ENCODE results near the gene PRUNE2. TPM values are rescaled to one million over a fixed set of nuclear protein-coding genes. Genes with fewer than 3 reads are reported as not detected.

PRUNE2 gene
- total RNA-seq, 4 donors from 2014 or later, result 4.1 to 13.1 (median 5.4) TPM

DNA sequence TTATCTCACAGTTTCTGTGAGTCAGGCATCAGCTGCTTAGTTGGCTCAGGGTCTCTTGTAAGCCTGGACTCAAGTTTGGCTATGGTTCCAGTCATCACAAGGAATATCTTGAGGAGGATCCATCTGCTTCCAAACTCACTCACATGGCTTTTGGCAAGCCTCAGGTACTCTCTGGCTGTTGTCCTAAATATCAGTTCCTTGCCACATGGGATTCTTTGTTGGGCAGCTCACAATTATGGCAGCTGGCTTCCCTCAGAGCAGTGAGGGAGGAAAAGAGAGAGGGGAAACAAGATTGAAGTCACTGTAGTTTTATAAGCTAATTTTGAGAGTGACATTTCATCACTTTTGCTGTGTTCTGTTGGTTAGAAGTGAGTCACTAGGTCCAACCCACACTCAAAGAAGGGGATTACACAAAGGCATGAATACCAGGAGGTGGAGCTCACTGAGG lies 302.4 kb downstream of the PRUNE2 start:
- intact Hi-C loops (cut with DNase I; ENCODE audit: low total_unique reads), result no loop called here
- no peak overlapping the region for H3K4me3 ChIP-seq (ENCODE audit: low read depth, poor library complexity, severe bottlenecking)
- TF ChIP-seq, protein P1, sequence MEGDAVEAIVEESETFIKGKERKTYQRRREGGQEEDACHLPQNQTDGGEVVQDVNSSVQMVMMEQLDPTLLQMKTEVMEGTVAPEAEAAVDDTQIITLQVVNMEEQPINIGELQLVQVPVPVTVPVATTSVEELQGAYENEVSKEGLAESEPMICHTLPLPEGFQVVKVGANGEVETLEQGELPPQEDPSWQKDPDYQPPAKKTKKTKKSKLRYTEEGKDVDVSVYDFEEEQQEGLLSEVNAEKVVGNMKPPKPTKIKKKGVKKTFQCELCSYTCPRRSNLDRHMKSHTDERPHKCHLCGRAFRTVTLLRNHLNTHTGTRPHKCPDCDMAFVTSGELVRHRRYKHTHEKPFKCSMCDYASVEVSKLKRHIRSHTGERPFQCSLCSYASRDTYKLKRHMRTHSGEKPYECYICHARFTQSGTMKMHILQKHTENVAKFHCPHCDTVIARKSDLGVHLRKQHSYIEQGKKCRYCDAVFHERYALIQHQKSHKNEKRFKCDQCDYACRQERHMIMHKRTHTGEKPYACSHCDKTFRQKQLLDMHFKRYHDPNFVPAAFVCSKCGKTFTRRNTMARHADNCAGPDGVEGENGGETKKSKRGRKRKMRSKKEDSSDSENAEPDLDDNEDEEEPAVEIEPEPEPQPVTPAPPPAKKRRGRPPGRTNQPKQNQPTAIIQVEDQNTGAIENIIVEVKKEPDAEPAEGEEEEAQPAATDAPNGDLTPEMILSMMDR (IDR thresholded peaks at IDR 0.05), result no peak
- no peak for TF ChIP-seq POLR2A (IDR thresholded peaks at IDR 0.05)
- no peak for DNase-seq (ENCODE audit: low spot score in 2 of 2)

DNA sequence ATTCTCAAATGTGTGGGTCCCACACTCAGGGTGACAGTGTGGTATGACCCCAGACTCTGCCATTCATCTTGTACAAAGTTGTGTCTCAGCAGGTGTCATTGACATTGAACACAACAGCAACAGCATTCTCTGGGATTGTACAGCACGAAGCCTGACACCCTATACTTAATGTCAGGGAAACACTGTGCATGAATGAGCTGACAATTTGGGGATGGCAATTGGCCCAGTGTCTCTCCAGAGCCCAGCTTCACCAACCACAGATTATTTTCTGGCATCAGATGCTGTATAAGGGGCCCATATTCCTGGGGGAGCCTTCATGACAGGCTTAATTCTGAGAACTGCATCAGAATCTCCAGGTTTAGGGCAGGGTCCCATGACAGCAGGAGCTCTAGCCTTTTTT lies 303.7 kb downstream of the PRUNE2 start:
- intact Hi-C loops (cut with DNase I; ENCODE audit: low total_unique reads), result no loop called here
- DNase-seq (ENCODE audit: low spot score in 2 of 2), result no peak
- no peak for TF ChIP-seq POLR2A (IDR thresholded peaks at IDR 0.05)
- TF ChIP-seq, protein P1 (IDR thresholded peaks at IDR 0.05), result no peak
- WGBS, 2 donors, result 85 to 86% methylated on average over 1 of the region's 1 CpG
- H3K4me3 ChIP-seq (ENCODE audit: low read depth, poor library complexity, severe bottlenecking), result no peak overlapping the region

DNA sequence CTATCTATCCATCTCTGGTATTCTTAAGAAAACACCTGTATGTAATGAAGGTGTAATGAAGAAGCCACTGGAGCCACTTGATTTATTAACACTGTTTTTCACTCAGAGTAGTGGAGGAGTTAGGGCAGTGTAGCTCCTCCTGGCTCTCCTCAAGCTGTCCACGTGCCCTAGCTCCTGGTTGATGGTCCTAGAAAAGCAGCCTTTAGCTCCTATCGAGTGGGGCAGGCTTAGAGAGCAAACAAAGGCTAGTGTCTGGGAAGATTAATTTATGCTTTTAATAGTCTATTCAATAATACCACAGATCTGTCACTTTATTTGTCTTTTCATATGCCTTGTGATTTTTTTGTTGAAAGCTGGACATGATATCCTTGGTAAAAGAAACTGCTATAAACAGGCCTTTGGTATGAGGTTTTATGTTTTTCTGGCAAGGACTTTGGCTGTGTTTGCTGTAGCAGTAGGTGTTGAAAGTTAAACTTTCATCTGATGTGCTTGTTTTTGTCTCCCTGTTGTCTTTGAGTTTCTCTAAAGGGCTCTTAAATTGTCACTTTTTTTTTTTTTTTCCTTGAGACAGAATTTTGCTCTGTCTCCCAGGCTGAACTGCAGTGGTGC lies 305.8 kb downstream of the PRUNE2 start:
- H3K4me3 ChIP-seq (ENCODE audit: low read depth, poor library complexity, severe bottlenecking), result no peak overlapping the region
- no peak for TF ChIP-seq POLR2A (IDR thresholded peaks at IDR 0.05)
- TF ChIP-seq, protein P1 (IDR thresholded peaks at IDR 0.05), result no peak
- 48 to 56% methylated on average over 2 of the region's 2 CpGs for WGBS, 2 donors
- DNase-seq (ENCODE audit: low spot score in 2 of 2), result no peak
- intact Hi-C loops (cut with DNase I; ENCODE audit: low total_unique reads), result no loop called here

DNA sequence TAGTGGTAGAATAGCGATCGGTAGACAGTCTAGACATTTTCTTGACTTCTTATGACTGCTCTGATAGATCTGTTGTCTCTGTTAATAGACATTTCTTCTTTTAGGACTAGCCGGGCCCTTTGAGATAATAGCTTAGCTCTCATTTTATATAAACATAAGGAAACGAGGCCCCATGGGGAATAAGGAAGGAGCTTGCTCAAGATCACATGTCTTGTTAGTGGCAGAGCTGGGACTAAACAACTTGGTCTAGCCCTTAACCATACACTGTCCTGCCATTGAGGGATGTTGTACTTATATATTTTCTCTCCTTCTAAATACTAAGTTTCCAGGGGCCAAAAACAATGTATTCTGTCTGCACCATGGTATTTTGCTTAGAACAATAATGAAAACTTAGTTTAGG lies 306.9 kb downstream of the PRUNE2 start:
- no peak overlapping the region for H3K4me3 ChIP-seq (ENCODE audit: low read depth, poor library complexity, severe bottlenecking)
- intact Hi-C loops (cut with DNase I; ENCODE audit: low total_unique reads), result no loop called here
- DNase-seq (ENCODE audit: low spot score in 2 of 2), result no peak
- TF ChIP-seq POLR2A (IDR thresholded peaks at IDR 0.05), result no peak
- TF ChIP-seq, protein P1 (IDR thresholded peaks at IDR 0.05), result no peak
- WGBS, 2 donors, result 81 to 86% methylated on average over 4 of the region's 4 CpGs

DNA sequence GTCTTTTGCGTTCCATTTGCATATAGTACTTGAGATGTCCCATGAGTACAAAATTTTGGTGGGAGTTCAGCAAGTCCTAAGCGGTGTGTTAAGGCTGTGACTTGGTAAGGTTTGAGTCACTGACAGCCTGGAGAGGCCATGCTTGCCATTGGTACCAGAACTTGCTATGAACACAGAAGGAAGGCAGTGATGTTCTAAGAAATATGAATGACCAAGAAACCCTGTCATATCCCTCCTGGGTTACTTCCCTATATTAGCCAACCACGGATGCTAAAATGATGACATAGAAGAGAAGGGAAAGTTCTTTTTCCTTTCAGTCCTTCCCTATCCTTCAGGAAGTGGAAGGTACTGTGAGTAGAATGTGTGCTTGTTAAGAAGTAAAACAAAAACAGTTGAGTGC lies 310.3 kb downstream of the PRUNE2 start:
- no peak overlapping the region for H3K4me3 ChIP-seq (ENCODE audit: low read depth, poor library complexity, severe bottlenecking)
- 50 to 60% methylated on average over 3 of the region's 3 CpGs for WGBS, 2 donors
- TF ChIP-seq POLR2A (IDR thresholded peaks at IDR 0.05), result no peak
- TF ChIP-seq, protein P1 (IDR thresholded peaks at IDR 0.05), result no peak
- no peak for DNase-seq (ENCODE audit: low spot score in 2 of 2)
- intact Hi-C loops (cut with DNase I; ENCODE audit: low total_unique reads), result no loop called here

Data from lower leg skin (tissue), 4 donors.